Measurements from ENCODE around the gene IGIP.

- TF ChIP-seq CTCF (IDR thresholded peaks at IDR 0.05; ENCODE audit: extremely low read depth in 1 of 2, insufficient read depth in 1 of 2, low read depth in 1 of 2, low read length in 2 of 2), result no peak
- no peak for TF ChIP-seq EZH2 (IDR thresholded peaks at IDR 0.05; ENCODE audit: borderline replicate concordance, low read depth, low read length, severe bottlenecking)
- no peak for TF ChIP-seq MYC (IDR thresholded peaks at IDR 0.05; ENCODE audit: low read depth, low read length)
- TF ChIP-seq MAX (IDR thresholded peaks at IDR 0.05; ENCODE audit: insufficient read depth, insufficient read length), result no peak
Measured at GRCh38 chr5:140109759-140110645, 15.7 kb upstream of the IGIP start.

Measured in endothelial cell of umbilical vein (primary cell).